Spleen (tissue), 7 donors: ENCODE data around the gene NUMA1.

Experiments used
- CTCF ChIP-seq, 11 experiments: fragments of 200-600 bp in 7 of 11; fragments of 450-650 bp in 4 of 11; sonication (generic) in 4 of 11; IDR thresholded peaks in 8 of 11; conservative IDR thresholded peaks in 3 of 11; 1 replicate in 7 of 11; 2 replicates in 4 of 11; pipeline versions ENCODE4 v1.4.0 to v1.8.0; 2016 to 2021; ENCODE audit warnings: antibody characterized with exemption in 11 of 11, inconsistent platforms in 4 of 11, mild to moderate bottlenecking in 1 of 11
- POLR2A ChIP-seq, 3 donors: fragments of 450-650 bp; IDR thresholded peaks; one replicate each; pipeline ENCODE4 v1.5.1; 2017; ENCODE audit warnings: antibody characterized with exemption in 3 of 3, mild to moderate bottlenecking in 1 of 3
- POLR2AphosphoS5 ChIP-seq, 3 donors: sonication (generic); formaldehyde crosslinking; IDR thresholded peaks; one replicate each; pipeline ENCODE4 v1.5.1; 2017; ENCODE audit warnings: antibody characterized with exemption in 3 of 3
- donor health status: DM: no; HTN: no; CAD: no; lungs with moderate emphysema.
- donor health status: DM: no; HTN: no; CAD: no.
- donor health status: DM: no; HTN: no; CAD: no.

- no peak for TF ChIP-seq CTCF (IDR thresholded peaks at IDR 0.05 in 8 of 11, conservative IDR thresholded peaks at IDR 0.05 in 3 of 11)
- no peak for TF ChIP-seq POLR2A (IDR thresholded peaks at IDR 0.05)
- no peak for TF ChIP-seq POLR2AphosphoS5 (IDR thresholded peaks at IDR 0.05)
These were observed 85.6 kb downstream of the NUMA1 start for GRCh38 chr11:71994786-71995185.
